Measurements from ENCODE around the gene ANKRD2. TPM values are rescaled to one million over a fixed set of nuclear protein-coding genes. Genes with fewer than 3 reads are reported as not detected.

The ANKRD2 gene
- total RNA-seq, 1 experiment from 2014 or later: not detected

Other genes with a start within 250 kb of the ANKRD2 start
- 11.8 and 12.9 TPM in 2 replicates for gene FRAT2, start 238.1 kb upstream of the ANKRD2 start, total RNA-seq (2014; rRNA removed; shearing (Covaris generic))
- 68.6 and 75.5 TPM in 2 replicates for gene RRP12, start 171.4 kb upstream of the ANKRD2 start, total RNA-seq (2014; rRNA removed; shearing (Covaris generic))
- 1,002 and 1,071 TPM in 2 replicates for gene PGAM1, start 146.6 kb upstream of the ANKRD2 start, total RNA-seq (2014; rRNA removed; shearing (Covaris generic))
- gene EXOSC1, start 126.8 kb upstream of the ANKRD2 start, total RNA-seq (2014; rRNA removed; shearing (Covaris generic)): 73.4 and 78.3 TPM in 2 replicates
- 70.6 and 82.0 TPM in 2 replicates for gene ZDHHC16, start 126.6 kb upstream of the ANKRD2 start, total RNA-seq (2014; rRNA removed; shearing (Covaris generic))
- gene MMS19, start 74.4 kb upstream of the ANKRD2 start, total RNA-seq (2014; rRNA removed; shearing (Covaris generic)): 129 and 152 TPM in 2 replicates
- gene UBTD1, start 73.9 kb upstream of the ANKRD2 start, total RNA-seq (2014; rRNA removed; shearing (Covaris generic)): 42.1 and 53.0 TPM in 2 replicates
- 0.53 TPM in 1 of 2 replicates, not detected in the other for gene HOGA1, start 11.6 kb downstream of the ANKRD2 start, total RNA-seq (2014; rRNA removed; shearing (Covaris generic))
- not detected in 2 replicates for gene C10orf62, start 16.9 kb downstream of the ANKRD2 start, total RNA-seq (2014; rRNA removed; shearing (Covaris generic))
- gene MORN4, start 60.7 kb downstream of the ANKRD2 start, total RNA-seq (2014; rRNA removed; shearing (Covaris generic)): 1.9 and 3.6 TPM in 2 replicates
- gene PI4K2A, start 67.9 kb downstream of the ANKRD2 start, total RNA-seq (2014; rRNA removed; shearing (Covaris generic)): 19.8 and 20.5 TPM in 2 replicates
- gene AVPI1, start 114.5 kb downstream of the ANKRD2 start, total RNA-seq (2014; rRNA removed; shearing (Covaris generic)): 27.4 and 34.9 TPM in 2 replicates
- gene MARVELD1, start 141.0 kb downstream of the ANKRD2 start, total RNA-seq (2014; rRNA removed; shearing (Covaris generic)): 40.5 and 48.1 TPM in 2 replicates
- 19.4 and 20.9 TPM in 2 replicates for gene ZFYVE27, start 164.3 kb downstream of the ANKRD2 start, total RNA-seq (2014; rRNA removed; shearing (Covaris generic))
- not detected in 2 replicates for gene SFRP5, start 199.2 kb downstream of the ANKRD2 start, total RNA-seq (2014; rRNA removed; shearing (Covaris generic))